ENCODE data around the gene SNX19.

Gene SNX19

GRCh38 chr11:130904380-130904779, 11.9 kb downstream of the SNX19 start:
- no peak for DNase-seq

GRCh38 chr11:130902380-130902779, 13.9 kb downstream of the SNX19 start:
- DNase-seq: no peak

- DNase-seq: no peak
Observed at GRCh38 chr11:130899106-130899505, 17.2 kb downstream of the SNX19 start.

- peak; percentile 63 for DNase-seq
Observed at GRCh38 chr11:130897262-130898182, 18.8 kb downstream of the SNX19 start.

- peak; percentile 91 for DNase-seq
Observed at GRCh38 chr11:130894322-130895025, 21.8 kb downstream of the SNX19 start.

GRCh38 chr11:130892861-130893260, 23.4 kb downstream of the SNX19 start:
- peak; percentile 69 for DNase-seq

GRCh38 chr11:130891326-130891725, 25.0 kb downstream of the SNX19 start:
- DNase-seq: no peak

GRCh38 chr11:130890039-130890745, 26.1 kb downstream of the SNX19 start:
- no peak for DNase-seq

- no peak for DNase-seq
Observed at GRCh38 chr11:130888790-130889189, 27.5 kb downstream of the SNX19 start.

GRCh38 chr11:130886704-130887103, 29.6 kb downstream of the SNX19 start:
- no peak for DNase-seq

GRCh38 chr11:130882138-130882551, 34.1 kb downstream of the SNX19 start:
- DNase-seq: no peak

- DNase-seq: no peak
Observed at GRCh38 chr11:130881475-130882137, 34.7 kb downstream of the SNX19 start.

- DNase-seq: no peak
Observed at GRCh38 chr11:130879836-130880235, 36.4 kb downstream of the SNX19 start.

GRCh38 chr11:130876931-130877915, 39.1 kb downstream of the SNX19 start:
- DNase-seq: no peak

- DNase-seq: no peak
Observed at GRCh38 chr11:130876100-130876499, 40.2 kb downstream of the SNX19 start.

GRCh38 chr11:130874955-130875531, 41.2 kb downstream of the SNX19 start:
- no peak for DNase-seq

GRCh38 chr11:130874396-130874795, 41.9 kb downstream of the SNX19 start:
- no peak for DNase-seq

GRCh38 chr11:130873761-130874160, 42.5 kb downstream of the SNX19 start:
- no peak for DNase-seq

GRCh38 chr11:130872981-130873380, 43.3 kb downstream of the SNX19 start:
- no peak for DNase-seq

- no peak for DNase-seq
Observed at GRCh38 chr11:130872513-130872912, 43.8 kb downstream of the SNX19 start.

- no peak for DNase-seq
Observed at GRCh38 chr11:130872102-130872501, 44.2 kb downstream of the SNX19 start.

Measured in eye (tissue), 1 donor.